ENCODE measurements around the gene ATP1B1. TPM values are rescaled to one million over a fixed set of nuclear protein-coding genes. Genes with fewer than 3 reads are reported as not detected.
A peak's percentile ranks its signal among the peaks of the same experiment; 100 is the strongest.

Gene ATP1B1
- total and polyA plus RNA-seq, 7 experiments from 2014 or later, result 0.54 to 10.6 (median 1.9) TPM

GRCh38 chr1:169110689-169111447 is 4.4 kb downstream of the ATP1B1 start:
- Mint-ChIP-seq H3K27ac (peak overlapping the region in 1 of 9 donors; percentile 53), H3K9me3 (no peaks in the 10 kb centered on the region), H3K36me3 (peaks cover 0 to 18% (median 9%) of the 10 kb centered on the region in 5 donors), H3K4me3 (peak overlapping the region in 3 of 10 donors; percentile 37 to 74 (median 54)), H3K4me1 (peaks cover 24 to 42% (median 33%) of the 10 kb centered on the region in 7 donors), H3K27me3 (peaks cover 0 to 11% (median 0%) of the 10 kb centered on the region in 5 donors)
- H3K4me3 ChIP-seq (ENCODE audit: low read length), result no peak overlapping the region
- no peak overlapping the region for H3K27ac ChIP-seq (ENCODE audit: low read depth, low read length)
- no peaks in the 10 kb centered on the region for H3K36me3 ChIP-seq (ENCODE audit: control insufficient read depth in 2 of 3, insufficient read depth in 3 of 3, low read length in 3 of 3)
- no peaks in the 10 kb centered on the region for H3K9me3 ChIP-seq (ENCODE audit: control insufficient read depth in 2 of 3, low read length in 3 of 3)
- intact Hi-C loops (cut with micrococcal nuclease), result no loop called here
- DNase-seq (no peak), ATAC-seq (no peak)
- ChIA-PET POLR2A (interaction anchor here (0.9 kb wide), 1 partner anchor 257 kb away, joined by 3 read pairs; the partner anchor contains the start of gene NME7), CTCF (no interaction called here)
- no peaks in the 10 kb centered on the region for H3K27me3 ChIP-seq (ENCODE audit: control insufficient read depth in 2 of 2, insufficient read depth in 2 of 2, low read length in 2 of 2)
- H3K4me1 ChIP-seq (ENCODE audit: control insufficient read depth in 2 of 2, insufficient read depth in 2 of 2, low read length in 2 of 2), result peaks cover 7 to 14% of the 10 kb centered on the region in 2 donors

DNA sequence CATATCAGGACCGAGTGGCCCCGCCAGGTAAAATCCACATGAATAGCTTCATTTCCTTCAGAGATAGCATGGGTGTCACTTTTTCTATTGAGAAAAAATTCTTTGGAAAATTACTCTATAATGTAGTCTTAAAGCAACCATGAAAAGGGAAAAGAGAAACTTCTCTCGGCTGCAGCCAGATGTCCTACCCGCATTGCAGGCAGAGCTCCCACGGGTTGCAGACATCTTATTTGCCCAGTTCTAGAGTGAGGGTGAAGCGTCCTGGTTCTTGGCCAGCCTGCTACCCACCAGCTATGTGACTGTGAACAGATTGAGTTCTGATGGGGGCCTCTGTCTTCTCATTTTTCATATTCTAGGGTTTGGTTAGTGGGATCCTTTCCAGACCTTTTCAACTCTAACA is 5.0 kb downstream of the ATP1B1 start:
- peaks cover 28 to 48% (median 33%) of the 10 kb centered on the region in 7 donors for H3K4me1 Mint-ChIP-seq

GRCh38 chr1:169112241-169112640 is 5.8 kb downstream of the ATP1B1 start:
- H3K4me3 Mint-ChIP-seq, result no peak overlapping the region
- H3K36me3 ChIP-seq (ENCODE audit: control insufficient read depth in 2 of 3, insufficient read depth in 3 of 3, low read length in 3 of 3), result no peaks in the 10 kb centered on the region
- ChIA-PET CTCF (no interaction called here), POLR2A (no interaction called here)
- ATAC-seq, result no peak
- H3K4me3 ChIP-seq (ENCODE audit: low read length), result no peak overlapping the region
- H3K4me1 ChIP-seq (ENCODE audit: control insufficient read depth in 2 of 2, insufficient read depth in 2 of 2, low read length in 2 of 2), result peaks cover 7 to 11% of the 10 kb centered on the region in 2 donors
- H3K27me3 Mint-ChIP-seq, result peaks cover 0 to 11% (median 0%) of the 10 kb centered on the region in 5 donors
- no peak overlapping the region for H3K27ac Mint-ChIP-seq
- no peaks in the 10 kb centered on the region for H3K9me3 ChIP-seq (ENCODE audit: control insufficient read depth in 2 of 3, low read length in 3 of 3)
- no peaks in the 10 kb centered on the region for H3K27me3 ChIP-seq (ENCODE audit: control insufficient read depth in 2 of 2, insufficient read depth in 2 of 2, low read length in 2 of 2)
- peaks cover 28 to 45% (median 29%) of the 10 kb centered on the region in 7 donors for H3K4me1 Mint-ChIP-seq
- peaks cover 0 to 28% (median 11%) of the 10 kb centered on the region in 5 donors for H3K36me3 Mint-ChIP-seq
- no peaks in the 10 kb centered on the region for H3K9me3 Mint-ChIP-seq
- no peak overlapping the region for H3K27ac ChIP-seq (ENCODE audit: low read depth, low read length)
- DNase-seq, result no peak
- intact Hi-C loops (cut with micrococcal nuclease), result no loop called here

More for the DNA sequence above, 5.0 kb downstream of the ATP1B1 start:
- Histone ChIP-seq H3K4me1 (ENCODE audit: control insufficient read depth in 2 of 2, insufficient read depth in 2 of 2, low read length in 2 of 2) (peaks cover 7 to 14% of the 10 kb centered on the region in 2 donors), H3K4me3 (ENCODE audit: low read length) (no peak overlapping the region), H3K27me3 (ENCODE audit: control insufficient read depth in 2 of 2, insufficient read depth in 2 of 2, low read length in 2 of 2) (no peaks in the 10 kb centered on the region), H3K27ac (ENCODE audit: low read depth, low read length) (no peak overlapping the region), H3K36me3 (ENCODE audit: control insufficient read depth in 2 of 3, insufficient read depth in 3 of 3, low read length in 3 of 3) (no peaks in the 10 kb centered on the region), H3K9me3 (ENCODE audit: control insufficient read depth in 2 of 3, low read length in 3 of 3) (no peaks in the 10 kb centered on the region)
- intact Hi-C loops (cut with micrococcal nuclease), result no loop called here
- ATAC-seq (no peak), DNase-seq (no peak)
- ChIA-PET POLR2A (no interaction called here), CTCF (no interaction called here)
- Mint-ChIP-seq H3K4me3 (no peak overlapping the region), H3K36me3 (peaks cover 0 to 22% (median 11%) of the 10 kb centered on the region in 5 donors), H3K27me3 (peaks cover 0 to 11% (median 0%) of the 10 kb centered on the region in 5 donors), H3K9me3 (no peaks in the 10 kb centered on the region), H3K27ac (no peak overlapping the region)

- H3K27me3 Mint-ChIP-seq, result peaks cover 0 to 11% (median 0%) of the 10 kb centered on the region in 5 donors
- Histone ChIP-seq H3K27me3 (ENCODE audit: control insufficient read depth in 2 of 2, insufficient read depth in 2 of 2, low read length in 2 of 2) (no peaks in the 10 kb centered on the region), H3K4me3 (ENCODE audit: low read length) (no peak overlapping the region), H3K9me3 (ENCODE audit: control insufficient read depth in 2 of 3, low read length in 3 of 3) (no peaks in the 10 kb centered on the region), H3K27ac (ENCODE audit: low read depth, low read length) (no peak overlapping the region), H3K4me1 (ENCODE audit: control insufficient read depth in 2 of 2, insufficient read depth in 2 of 2, low read length in 2 of 2) (peaks cover 5 to 7% of the 10 kb centered on the region in 2 donors), H3K36me3 (ENCODE audit: control insufficient read depth in 2 of 3, insufficient read depth in 3 of 3, low read length in 3 of 3) (no peaks in the 10 kb centered on the region)
- H3K4me1 Mint-ChIP-seq, result peaks cover 13 to 31% (median 16%) of the 10 kb centered on the region in 7 donors
- ATAC-seq (no peak), DNase-seq (no peak)
- intact Hi-C loops (cut with micrococcal nuclease), result no loop called here
- no peak overlapping the region for H3K27ac Mint-ChIP-seq
- peaks cover 0 to 27% (median 11%) of the 10 kb centered on the region in 5 donors for H3K36me3 Mint-ChIP-seq
- no peaks in the 10 kb centered on the region for H3K9me3 Mint-ChIP-seq
- CTCF ChIA-PET, result no interaction called here
- POLR2A ChIA-PET, result no interaction called here
- H3K4me3 Mint-ChIP-seq, result no peak overlapping the region
These were observed 7.2 kb downstream of the ATP1B1 start for GRCh38 chr1:169113613-169114119.

DNA sequence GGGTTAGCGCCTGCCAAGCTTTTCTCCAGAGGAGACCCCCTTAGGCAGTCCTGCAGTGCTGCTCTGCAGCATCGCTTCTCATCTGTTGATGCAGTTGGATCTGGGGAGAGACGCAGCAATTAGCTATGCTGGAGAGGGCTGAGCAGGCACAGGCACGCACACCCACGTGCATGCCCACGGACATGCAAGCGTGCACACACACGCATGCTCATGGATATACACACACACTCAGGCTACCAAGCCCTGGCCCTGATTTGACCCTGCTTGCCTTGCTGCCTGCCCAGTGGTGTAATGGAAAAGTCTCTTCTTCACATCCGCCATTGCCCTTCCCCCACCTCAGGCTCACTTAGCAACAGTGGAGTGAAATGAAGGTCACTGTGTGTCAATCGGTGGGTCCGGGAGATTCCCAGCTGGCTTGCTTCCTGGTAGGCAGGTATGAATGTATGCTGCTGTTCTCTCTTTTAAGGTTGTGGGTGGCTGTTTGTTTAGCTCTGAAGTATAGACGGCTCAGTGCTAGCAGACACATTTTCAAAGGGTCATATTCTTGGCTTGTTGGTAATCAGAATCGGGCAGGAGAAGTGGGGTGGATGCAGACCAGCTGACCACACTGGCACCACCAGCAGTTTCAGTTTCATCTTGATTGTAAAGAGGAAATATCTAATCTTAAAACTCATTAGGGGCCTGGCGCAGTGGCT is 9.5 kb downstream of the ATP1B1 start:
- Histone ChIP-seq H3K27me3 (ENCODE audit: control insufficient read depth in 2 of 2, insufficient read depth in 2 of 2, low read length in 2 of 2) (no peaks in the 10 kb centered on the region), H3K4me3 (ENCODE audit: low read length) (no peak overlapping the region), H3K36me3 (ENCODE audit: control insufficient read depth in 2 of 3, insufficient read depth in 3 of 3, low read length in 3 of 3) (no peaks in the 10 kb centered on the region), H3K9me3 (ENCODE audit: control insufficient read depth in 2 of 3, low read length in 3 of 3) (no peaks in the 10 kb centered on the region), H3K4me1 (ENCODE audit: control insufficient read depth in 2 of 2, insufficient read depth in 2 of 2, low read length in 2 of 2) (no peaks in the 10 kb centered on the region), H3K27ac (ENCODE audit: low read depth, low read length) (no peak overlapping the region)
- POLR2A ChIA-PET, result no interaction called here
- DNase-seq (no peak), ATAC-seq (peak; percentile 67)
- Mint-ChIP-seq H3K9me3 (no peaks in the 10 kb centered on the region), H3K27ac (no peak overlapping the region), H3K4me3 (no peak overlapping the region), H3K36me3 (peaks cover 0 to 27% (median 11%) of the 10 kb centered on the region in 5 donors), H3K27me3 (no peaks in the 10 kb centered on the region), H3K4me1 (peaks cover 0 to 10% (median 0%) of the 10 kb centered on the region in 7 donors)
- CTCF ChIA-PET, result interaction anchor here (0.6 kb wide), 1 partner anchor 676 kb away, joined by 6 read pairs; no protein-coding TSS in a partner anchor
- intact Hi-C loops (cut with micrococcal nuclease), result no loop called here

GRCh38 chr1:169117014-169117413 is 10.5 kb downstream of the ATP1B1 start:
- CTCF ChIA-PET, result no interaction called here
- DNase-seq (no peak), ATAC-seq (no peak)
- Mint-ChIP-seq H3K27me3 (no peaks in the 10 kb centered on the region), H3K27ac (peak overlapping the region in 1 of 9 donors; percentile 23), H3K36me3 (peaks cover 0 to 27% (median 11%) of the 10 kb centered on the region in 5 donors), H3K4me3 (no peak overlapping the region), H3K4me1 (peaks cover 0 to 9% (median 0%) of the 10 kb centered on the region in 7 donors), H3K9me3 (no peaks in the 10 kb centered on the region)
- H3K27ac ChIP-seq (ENCODE audit: low read depth, low read length), result no peak overlapping the region
- H3K4me3 ChIP-seq (ENCODE audit: low read length), result no peak overlapping the region
- no peaks in the 10 kb centered on the region for H3K36me3 ChIP-seq (ENCODE audit: control insufficient read depth in 2 of 3, insufficient read depth in 3 of 3, low read length in 3 of 3)
- no peaks in the 10 kb centered on the region for H3K4me1 ChIP-seq (ENCODE audit: control insufficient read depth in 2 of 2, insufficient read depth in 2 of 2, low read length in 2 of 2)
- H3K27me3 ChIP-seq (ENCODE audit: control insufficient read depth in 2 of 2, insufficient read depth in 2 of 2, low read length in 2 of 2), result no peaks in the 10 kb centered on the region
- POLR2A ChIA-PET, result no interaction called here
- intact Hi-C loops (cut with micrococcal nuclease), result no loop called here
- no peaks in the 10 kb centered on the region for H3K9me3 ChIP-seq (ENCODE audit: control insufficient read depth in 2 of 3, low read length in 3 of 3)
